Karpas-422 (cell line): Measurements from ENCODE around the gene TVP23C. TPM values are rescaled to one million over a fixed set of nuclear protein-coding genes. Genes with fewer than 3 reads are reported as not detected.

Experiments
- DNase-seq: peaks from one replicate; pipeline ENCODE4 v3.0.0-alpha.2; 2015
- H2AFZ ChIP-seq: fragments of 200-600 bp; sonication (generic); 2 replicates; pipeline ENCODE4 v1.6.1; 2014; ENCODE audit warnings: antibody characterized with exemption, low read length, mixed read lengths
- H3K27ac ChIP-seq: fragments of 200-600 bp; sonication (generic); 2 replicates; pipeline ENCODE4 v1.5.1; 2014; ENCODE audit warnings: mild to moderate bottlenecking, low read length, moderate library complexity
- H3K27me3 ChIP-seq: fragments of 200-600 bp; sonication (generic); 2 replicates; pipeline ENCODE4 v1.6.1; 2014; ENCODE audit warnings: low read length, mixed read lengths
- H3K36me3 ChIP-seq: fragments of 200-600 bp; sonication (generic); 2 replicates; pipeline ENCODE4 v1.6.1; 2014; ENCODE audit warnings: low read length, mixed read lengths; ENCODE audit not compliant: insufficient read depth
- H3K4me1 ChIP-seq: fragments of 200-600 bp; sonication (generic); 2 replicates; pipeline ENCODE4 v1.6.1; 2014; ENCODE audit warnings: mild to moderate bottlenecking, low read length, mixed read lengths
- H3K4me2 ChIP-seq: fragments of 200-600 bp; sonication (generic); 2 replicates; pipeline ENCODE4 v1.6.1; 2014; ENCODE audit warnings: low read length, low read depth, mild to moderate bottlenecking; ENCODE audit not compliant: poor library complexity, severe bottlenecking
- H3K4me3 ChIP-seq: fragments of 200-600 bp; sonication (generic); 2 replicates; pipeline ENCODE4 v1.5.1; 2014; ENCODE audit warnings: mild to moderate bottlenecking, antibody characterized with exemption, low read length, mixed read lengths
- H3K79me2 ChIP-seq: fragments of 200-600 bp; sonication (generic); 2 replicates; pipeline ENCODE4 v1.6.1; 2014; ENCODE audit warnings: mild to moderate bottlenecking, low read length, mixed read lengths
- H3K9ac ChIP-seq: fragments of 200-600 bp; sonication (generic); 2 replicates; pipeline ENCODE4 v1.6.0; 2014; ENCODE audit warnings: low read length
- H3K9me2 ChIP-seq: fragments of 200-600 bp; sonication (generic), shearing (Covaris generic); replicated peaks from 2 replicates; pipeline ENCODE4 v1.6.0; 2014; ENCODE audit warnings: mild to moderate bottlenecking, low read length, moderate library complexity; ENCODE audit not compliant: insufficient read depth
- H3K9me3 ChIP-seq: fragments of 300-700, 200-600 bp; sonication (generic); 2 replicates; pipeline ENCODE4 v1.6.1; 2014; ENCODE audit warnings: low read length, mixed read lengths
- H4K20me1 ChIP-seq: fragments of 200-600 bp; sonication (generic); 2 replicates; pipeline ENCODE4 v1.6.1; 2014; ENCODE audit warnings: mild to moderate bottlenecking, antibody characterized with exemption, low read length, low read depth; ENCODE audit not compliant: insufficient read depth
- total RNA-seq: library from RNA; depleted of rRNA; stranded (reverse); fragments of >200 nt; shearing (Covaris generic); gene quantifications from 2 replicates; pipeline ENCODE4 v1.2.3, GENCODE V29; 2014; ENCODE audit warnings: low replicate concordance

Gene TVP23C
- total RNA-seq, 1 experiment from 2014 or later = 13.8 TPM

DNA sequence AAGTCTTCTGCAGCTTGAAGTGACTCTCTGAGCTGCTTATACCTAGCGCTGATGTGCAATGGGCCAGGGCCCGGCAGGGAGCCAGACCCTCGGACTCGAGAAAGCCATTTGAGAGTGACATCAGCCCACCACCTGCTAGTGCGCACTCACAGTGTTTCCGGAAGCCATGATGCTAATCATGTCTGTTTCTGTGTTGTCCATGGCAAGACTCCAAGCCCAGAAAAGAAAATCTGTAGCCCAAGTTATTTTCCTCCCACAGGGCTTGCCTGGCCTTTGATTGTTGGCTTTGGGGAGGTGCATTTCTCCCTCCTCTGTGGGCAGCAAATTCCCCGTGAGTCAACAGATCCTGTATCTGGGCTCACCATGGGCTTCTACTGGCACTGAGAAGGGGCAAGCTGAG is 94.0 kb downstream of the TVP23C start:
- H3K9ac ChIP-seq = no peak overlapping the region
- no peaks in the 10 kb centered on the region for H3K4me1 ChIP-seq
- no peaks in the 10 kb centered on the region for H3K9me2 ChIP-seq
- H3K79me2 ChIP-seq = no peaks in the 10 kb centered on the region
- H2AFZ ChIP-seq = no peak overlapping the region
- no peaks in the 10 kb centered on the region for H4K20me1 ChIP-seq
- no peak overlapping the region for H3K27ac ChIP-seq
- DNase-seq = no peak
- no peaks in the 10 kb centered on the region for H3K36me3 ChIP-seq
- H3K27me3 ChIP-seq = no peaks in the 10 kb centered on the region
- no peak overlapping the region for H3K4me3 ChIP-seq
- H3K4me2 ChIP-seq = no peak overlapping the region
- no peaks in the 10 kb centered on the region for H3K9me3 ChIP-seq

DNA sequence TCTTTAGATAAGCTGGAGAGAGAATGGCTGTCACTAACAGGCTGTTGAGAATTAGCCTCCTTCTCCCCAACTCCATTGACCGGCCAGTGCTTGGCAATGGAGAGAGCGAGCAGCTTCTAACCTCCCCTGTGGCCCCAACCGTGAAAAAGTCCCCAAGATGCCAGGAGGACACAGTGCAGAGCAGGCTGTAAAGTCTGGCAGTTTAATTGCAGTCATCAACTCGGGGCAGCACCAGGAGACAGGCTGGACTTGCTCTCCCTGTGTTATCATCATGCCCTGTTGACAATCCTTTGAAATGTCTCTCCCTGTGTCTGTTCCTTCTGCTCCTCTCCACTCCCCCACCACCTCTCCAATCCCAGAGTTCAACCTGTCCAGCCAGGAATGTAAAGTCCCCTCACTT is 95.2 kb downstream of the TVP23C start:
- Histone ChIP-seq H3K36me3 (no peaks in the 10 kb centered on the region), H3K4me1 (no peaks in the 10 kb centered on the region), H3K4me3 (no peak overlapping the region), H2AFZ (no peak overlapping the region), H3K4me2 (no peak overlapping the region), H3K9ac (no peak overlapping the region), H3K27me3 (no peaks in the 10 kb centered on the region), H3K9me2 (no peaks in the 10 kb centered on the region), H4K20me1 (no peaks in the 10 kb centered on the region), H3K9me3 (no peaks in the 10 kb centered on the region), H3K79me2 (no peaks in the 10 kb centered on the region), H3K27ac (no peak overlapping the region)
- no peak for DNase-seq

DNA sequence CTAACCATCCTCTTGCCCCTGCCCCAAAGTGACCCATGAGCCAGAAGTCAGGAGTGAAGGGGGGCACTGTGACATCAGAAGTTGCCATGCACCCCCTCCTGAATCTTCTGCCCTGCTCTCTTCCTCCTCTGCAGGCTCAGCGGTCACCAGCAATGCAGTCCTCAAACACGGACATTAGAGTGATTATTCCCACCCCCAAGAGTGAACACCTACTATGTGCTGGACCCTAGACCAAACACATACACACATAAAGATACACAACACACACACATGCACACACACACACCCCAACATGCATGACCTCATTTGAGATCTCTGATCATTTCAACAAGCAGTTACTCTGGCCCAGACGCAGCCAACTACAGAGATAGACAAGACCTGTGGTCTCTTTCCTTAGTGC is 95.7 kb downstream of the TVP23C start, which contains the start of gene CDRT4:
Gene CDRT4 (minus strand): TSS at position 30 of the 400 bp plus-strand sequence. CDS start 27,383 bp downstream, outside the sequence.
- no peaks in the 10 kb centered on the region for H3K9me2 ChIP-seq
- no peak within 1 kb of the TSS for H3K4me3 ChIP-seq
- no peak within 1 kb of the TSS for H2AFZ ChIP-seq
- no peaks in the 10 kb centered on the region for H3K79me2 ChIP-seq
- no peaks in the 10 kb centered on the region for H3K36me3 ChIP-seq
- DNase-seq = no peak
- H3K9ac ChIP-seq = no peak within 1 kb of the TSS
- no peaks in the 10 kb centered on the region for H3K27me3 ChIP-seq
- H4K20me1 ChIP-seq = no peaks in the 10 kb centered on the region
- H3K4me2 ChIP-seq = no peak within 1 kb of the TSS
- no peaks in the 10 kb centered on the region for H3K9me3 ChIP-seq
- H3K27ac ChIP-seq = no peak within 1 kb of the TSS
- H3K4me1 ChIP-seq = no peaks in the 10 kb centered on the region

DNA sequence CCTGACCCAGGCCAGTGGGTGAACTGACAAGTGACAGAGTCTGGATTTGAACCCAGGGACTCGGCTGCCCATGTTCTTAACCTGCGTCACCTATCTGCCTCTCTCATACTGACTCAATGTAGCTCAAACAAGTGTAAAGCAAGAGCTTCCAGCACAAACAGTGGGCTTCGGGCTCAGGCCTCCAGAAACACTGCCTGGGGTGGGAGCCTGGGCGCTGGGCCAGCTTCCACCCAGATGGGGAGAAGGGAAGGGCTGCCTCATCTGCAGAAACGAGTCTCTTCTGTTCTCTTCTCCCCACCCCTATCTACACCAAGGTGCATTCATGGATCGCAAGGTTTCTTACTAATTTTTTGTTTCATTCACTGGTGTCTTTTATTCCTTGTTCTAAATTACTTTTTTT is 97.2 kb downstream of the TVP23C start:
- Histone ChIP-seq H3K9me3 (no peaks in the 10 kb centered on the region), H3K9me2 (no peaks in the 10 kb centered on the region), H2AFZ (no peak overlapping the region), H3K27ac (no peak overlapping the region), H3K9ac (no peak overlapping the region), H3K79me2 (no peaks in the 10 kb centered on the region), H3K27me3 (no peaks in the 10 kb centered on the region), H3K4me2 (no peak overlapping the region), H3K36me3 (no peaks in the 10 kb centered on the region), H3K4me3 (no peak overlapping the region), H4K20me1 (no peaks in the 10 kb centered on the region), H3K4me1 (no peaks in the 10 kb centered on the region)
- no peak for DNase-seq

DNA sequence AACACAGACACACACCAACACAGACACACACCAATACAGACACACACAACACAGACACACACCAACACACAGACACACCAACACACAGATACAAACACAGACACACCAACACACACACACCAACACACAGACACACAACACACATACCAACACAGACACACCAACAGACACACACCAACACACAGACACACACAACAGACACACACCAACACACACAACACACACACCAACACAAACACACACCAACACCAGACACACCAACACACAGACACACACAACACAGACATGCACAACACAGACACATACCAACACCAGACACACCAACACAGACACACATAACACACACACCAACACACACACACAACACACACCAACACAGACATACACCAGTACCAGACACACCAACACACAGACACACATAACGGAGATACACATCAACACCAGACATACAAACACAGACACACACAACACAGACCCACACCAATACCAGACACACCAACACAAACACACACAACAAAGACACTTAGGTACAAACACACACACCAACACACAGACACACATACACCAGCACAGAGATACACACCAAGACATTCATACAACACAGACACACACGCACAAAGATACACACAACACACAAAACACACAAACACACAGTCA is 98.1 kb downstream of the TVP23C start:
- H2AFZ ChIP-seq = no peak overlapping the region
- no peaks in the 10 kb centered on the region for H3K36me3 ChIP-seq
- no peak overlapping the region for H3K27ac ChIP-seq
- no peak overlapping the region for H3K4me3 ChIP-seq
- no peaks in the 10 kb centered on the region for H3K4me1 ChIP-seq
- no peaks in the 10 kb centered on the region for H4K20me1 ChIP-seq
- no peak for DNase-seq
- H3K4me2 ChIP-seq = no peak overlapping the region
- H3K27me3 ChIP-seq = no peaks in the 10 kb centered on the region
- H3K79me2 ChIP-seq = no peaks in the 10 kb centered on the region
- H3K9me3 ChIP-seq = no peaks in the 10 kb centered on the region
- no peak overlapping the region for H3K9ac ChIP-seq
- H3K9me2 ChIP-seq = no peaks in the 10 kb centered on the region

DNA sequence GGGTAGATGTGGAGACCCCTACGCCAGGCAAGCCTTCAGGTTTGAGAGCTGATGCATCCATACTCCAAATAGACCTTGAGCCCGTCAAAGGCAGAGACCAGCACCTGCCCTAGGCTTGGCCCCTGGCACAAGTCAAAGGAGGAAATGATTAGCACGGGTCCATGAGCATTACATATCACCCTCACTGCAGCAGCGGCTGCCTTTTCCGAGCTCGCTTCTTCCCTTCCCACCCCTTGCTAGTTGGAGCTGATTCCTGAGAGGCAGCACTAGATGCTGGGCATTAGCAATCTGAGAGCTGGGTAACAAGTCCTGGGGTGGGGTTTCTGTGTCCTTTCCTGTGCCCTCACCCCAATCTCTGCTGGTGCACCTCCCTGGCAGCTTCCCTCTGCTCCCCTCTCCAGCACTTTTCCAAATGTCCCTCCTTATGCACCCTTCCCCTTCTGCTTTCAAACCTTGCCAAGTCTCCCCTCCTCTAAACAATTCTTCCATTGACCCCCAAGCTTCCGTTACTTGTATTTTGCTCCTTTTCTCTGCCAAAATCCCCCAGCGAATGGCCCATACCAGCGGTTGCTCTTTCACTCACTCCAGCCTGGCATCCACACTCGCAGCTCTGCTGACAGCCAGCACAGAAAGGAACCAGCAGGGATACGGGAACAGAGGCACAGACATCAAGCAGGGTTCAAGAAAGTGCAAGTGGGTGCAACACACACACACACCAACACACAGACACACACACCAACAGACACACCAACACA is 98.9 kb downstream of the TVP23C start:
- Histone ChIP-seq H2AFZ (no peak overlapping the region), H4K20me1 (no peaks in the 10 kb centered on the region), H3K4me2 (no peak overlapping the region), H3K4me3 (no peak overlapping the region), H3K9me3 (no peaks in the 10 kb centered on the region), H3K27ac (no peak overlapping the region), H3K27me3 (no peaks in the 10 kb centered on the region), H3K36me3 (no peaks in the 10 kb centered on the region), H3K9me2 (no peaks in the 10 kb centered on the region), H3K9ac (no peak overlapping the region), H3K4me1 (no peaks in the 10 kb centered on the region), H3K79me2 (no peaks in the 10 kb centered on the region)
- DNase-seq = no peak

DNA sequence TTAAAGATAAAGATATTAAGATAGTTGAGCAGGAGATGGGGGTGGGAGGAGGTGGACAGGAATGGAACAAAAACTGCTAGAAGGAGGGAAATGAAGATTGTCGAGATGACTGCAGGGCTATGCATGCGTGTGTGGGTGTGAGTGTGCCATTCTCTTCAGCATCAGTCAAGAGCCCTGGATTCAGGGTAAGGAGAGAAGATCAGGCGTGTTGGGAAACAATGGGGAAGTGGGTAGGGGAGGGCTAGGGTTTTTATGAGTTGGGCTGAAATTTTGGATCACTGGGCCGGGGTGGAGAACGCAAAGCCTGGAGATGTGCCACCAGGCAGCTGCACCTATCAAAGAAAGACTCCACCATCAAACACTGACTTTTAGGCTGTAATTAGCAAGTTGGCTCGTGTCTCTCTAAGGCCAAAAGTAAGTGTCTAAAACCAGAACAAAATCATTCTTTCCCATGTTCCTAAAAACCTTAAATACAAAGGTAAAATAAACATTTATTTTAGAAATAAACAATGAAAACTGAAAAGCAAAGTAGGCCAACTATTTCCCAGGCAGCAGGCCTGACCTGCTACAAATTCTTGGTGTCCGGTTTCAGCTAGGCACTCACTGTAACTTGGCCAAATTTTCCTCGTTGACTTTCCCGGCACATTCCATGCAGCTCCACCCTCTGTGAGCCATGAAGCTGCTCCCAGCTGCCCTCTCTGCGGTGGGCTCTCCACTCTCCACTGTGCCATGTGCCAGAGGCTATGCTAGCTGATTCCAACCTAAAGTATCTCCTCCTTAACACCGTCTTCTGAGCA is 100.1 kb downstream of the TVP23C start:
- Histone ChIP-seq H3K9me2 (no peaks in the 10 kb centered on the region), H3K4me3 (no peak overlapping the region), H3K27me3 (no peaks in the 10 kb centered on the region), H4K20me1 (no peaks in the 10 kb centered on the region), H3K36me3 (no peaks in the 10 kb centered on the region), H3K4me2 (no peak overlapping the region), H3K27ac (no peak overlapping the region), H2AFZ (no peak overlapping the region), H3K9me3 (no peaks in the 10 kb centered on the region), H3K9ac (no peak overlapping the region), H3K79me2 (no peaks in the 10 kb centered on the region), H3K4me1 (no peaks in the 10 kb centered on the region)
- DNase-seq = no peak

DNA sequence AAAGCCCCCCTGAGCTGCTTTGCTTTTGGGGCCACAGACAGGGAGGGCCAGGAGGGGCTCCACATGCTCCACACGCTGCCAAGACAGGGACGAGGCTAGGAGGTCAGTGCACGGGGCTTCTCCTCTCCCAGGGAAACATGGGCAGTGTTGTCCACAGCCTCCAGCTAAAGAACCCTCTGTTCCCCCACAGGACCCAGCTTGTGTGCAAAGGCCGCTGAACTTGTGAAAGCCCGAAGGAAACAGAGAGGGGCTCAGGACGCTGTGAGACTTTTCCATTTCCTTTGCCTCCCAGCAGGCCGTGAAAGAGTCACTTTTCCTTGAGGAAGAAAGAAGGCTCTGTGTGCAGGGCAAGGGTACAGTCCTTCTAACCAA is 105.6 kb downstream of the TVP23C start:
- no peak for DNase-seq
- Histone ChIP-seq H3K27ac (no peak overlapping the region), H3K4me1 (no peaks in the 10 kb centered on the region), H3K79me2 (no peaks in the 10 kb centered on the region), H2AFZ (no peak overlapping the region), H3K9me2 (no peaks in the 10 kb centered on the region), H3K9ac (no peak overlapping the region), H3K9me3 (no peaks in the 10 kb centered on the region), H3K27me3 (no peaks in the 10 kb centered on the region), H3K4me3 (no peak overlapping the region), H3K4me2 (no peak overlapping the region), H4K20me1 (no peaks in the 10 kb centered on the region), H3K36me3 (no peaks in the 10 kb centered on the region)
